GM12878 (cell line): Measurements from ENCODE around the gene CCDC71. TPM values are rescaled to one million over a fixed set of nuclear protein-coding genes. Genes with fewer than 3 reads are reported as not detected.

Experiments
- EP300 ChIP-seq, 2 experiments: fragments of 150-350 bp in 1 of 2; IDR thresholded peaks; 2 replicates each; pipeline ENCODE4 v1.6.1; 2011 to 2012; ENCODE audit warnings: low read depth in 2 of 2, low read length in 2 of 2, borderline replicate concordance in 1 of 2, improper control_type of control experiment in 1 of 2, inconsistent platforms in 1 of 2; ENCODE audit not compliant: control insufficient read depth in 1 of 2
- EZH2 ChIP-seq: IDR thresholded peaks from 2 replicates; pipeline ENCODE4 v1.6.1; 2012; ENCODE audit warnings: low read depth, mild to moderate bottlenecking, control low read depth, inconsistent platforms, low read length, borderline replicate concordance; ENCODE audit not compliant: control insufficient read depth
- JUNB ChIP-seq: IDR thresholded peaks from 2 replicates; pipeline ENCODE4 v1.6.1; 2016; ENCODE audit warnings: antibody characterized with exemption, mild to moderate bottlenecking
- LARP7 ChIP-seq: fragments of 450-650 bp; IDR thresholded peaks from 2 replicates; pipeline ENCODE4 v1.6.1; 2017; ENCODE audit warnings: mild to moderate bottlenecking
- RBBP5 ChIP-seq: fragments of 200-600 bp; sonication (generic); conservative IDR thresholded peaks from 2 replicates; pipeline ENCODE4 v1.6.1; 2016
- SMARCA5 ChIP-seq: fragments of 450-650 bp; IDR thresholded peaks from 2 replicates; pipeline ENCODE4 v1.6.1; 2017; ENCODE audit warnings: mild to moderate bottlenecking
- STAT3 ChIP-seq: IDR thresholded peaks from 2 replicates; pipeline ENCODE4 v1.6.1; 2011; ENCODE audit warnings: low read depth, low read length, improper control_type of control experiment
- ZNF24 ChIP-seq: fragments of 450-650 bp; IDR thresholded peaks from 2 replicates; pipeline ENCODE4 v1.6.1; 2017; ENCODE audit warnings: antibody characterized with exemption, mild to moderate bottlenecking
- ZZZ3 ChIP-seq: IDR thresholded peaks from 2 replicates; pipeline ENCODE4 v1.6.1; 2011; ENCODE audit warnings: low read depth; ENCODE audit not compliant: control insufficient read depth, insufficient read length
- polyA plus RNA-seq, 11 experiments: library from polyadenylated mRNA; depleted of rRNA in 4 of 11; unstranded in 6 of 11; stranded (reverse) in 5 of 11; fragments of >200 nt; fragmentation: Nextera tagmentation in 4 of 11; fragmentation: Illumina TruSeq in 1 of 11; extraction: Ambion mirVana in 4 of 11; extraction: Trizol in 1 of 11; gene quantifications; 1 replicate in 1 of 11; 2 replicates in 10 of 11; pipeline versions ENCODE4 v1.2.1 to v1.2.3, GENCODE V29; 2011 to 2016; ENCODE audit warnings: inconsistent platforms in 2 of 11, missing spikeins in 2 of 11, low read depth in 1 of 11
- total RNA-seq, 4 experiments: library from RNA; depleted of rRNA in 3 of 4; stranded (reverse); fragments of >200 nt in 3 of 4; fragmentation: Illumina TruSeq in 1 of 4; extraction: Trizol in 1 of 4; gene quantifications; 2 replicates each; pipeline versions ENCODE4 v1.2.1 to v1.2.3, GENCODE V29; 2013 to 2021
- TF ChIP-seq, protein P1 (sequence below): IDR thresholded peaks from 2 replicates; pipeline ENCODE4 v1.6.1; 2011; ENCODE audit warnings: mild to moderate bottlenecking, low read depth, low read length, moderate library complexity; ENCODE audit not compliant: insufficient replicate concordance
- TF ChIP-seq, protein P2 (sequence below): fragments of 450-650 bp; IDR thresholded peaks from 2 replicates; pipeline ENCODE4 v1.6.1; 2017; ENCODE audit warnings: borderline replicate concordance
- TF ChIP-seq, protein P3 (sequence below): fragments of 450-650 bp; IDR thresholded peaks from 2 replicates; pipeline ENCODE4 v1.6.1; 2016; ENCODE audit warnings: mild to moderate bottlenecking

Gene CCDC71
- total and polyA plus RNA-seq, 10 of the 15 experiments (the other 5 are each of a cell fraction or from before 2014, with no cell fraction given): 0.20 to 38.0 (median 16.1) TPM

DNA sequence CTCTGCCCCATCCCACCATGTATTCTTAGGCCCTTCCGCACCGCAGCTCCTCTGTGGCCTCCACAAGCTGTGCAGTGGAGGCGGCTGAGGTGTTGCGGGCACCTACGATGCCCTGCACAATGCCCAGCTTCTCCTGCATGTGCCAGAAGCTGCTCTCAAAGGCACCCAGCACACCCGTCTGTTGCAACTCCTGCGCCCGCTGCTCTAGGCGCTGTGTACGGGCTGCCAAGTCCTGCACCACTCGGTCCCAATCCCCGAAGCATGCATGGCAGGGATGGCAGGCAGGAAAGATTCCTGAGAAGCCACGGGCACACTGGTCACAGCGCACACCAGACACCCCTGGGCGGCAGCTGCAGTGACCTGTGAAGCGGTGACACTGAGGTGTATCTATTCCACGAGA is 42.4 kb downstream of the CCDC71 start (continued):
- TF ChIP-seq, protein P1, sequence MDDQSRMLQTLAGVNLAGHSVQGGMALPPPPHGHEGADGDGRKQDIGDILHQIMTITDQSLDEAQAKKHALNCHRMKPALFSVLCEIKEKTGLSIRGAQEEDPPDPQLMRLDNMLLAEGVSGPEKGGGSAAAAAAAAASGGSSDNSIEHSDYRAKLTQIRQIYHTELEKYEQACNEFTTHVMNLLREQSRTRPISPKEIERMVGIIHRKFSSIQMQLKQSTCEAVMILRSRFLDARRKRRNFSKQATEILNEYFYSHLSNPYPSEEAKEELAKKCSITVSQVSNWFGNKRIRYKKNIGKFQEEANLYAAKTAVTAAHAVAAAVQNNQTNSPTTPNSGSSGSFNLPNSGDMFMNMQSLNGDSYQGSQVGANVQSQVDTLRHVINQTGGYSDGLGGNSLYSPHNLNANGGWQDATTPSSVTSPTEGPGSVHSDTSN: no peak
- no peak for TF ChIP-seq ZNF24
- TF ChIP-seq, protein P2, sequence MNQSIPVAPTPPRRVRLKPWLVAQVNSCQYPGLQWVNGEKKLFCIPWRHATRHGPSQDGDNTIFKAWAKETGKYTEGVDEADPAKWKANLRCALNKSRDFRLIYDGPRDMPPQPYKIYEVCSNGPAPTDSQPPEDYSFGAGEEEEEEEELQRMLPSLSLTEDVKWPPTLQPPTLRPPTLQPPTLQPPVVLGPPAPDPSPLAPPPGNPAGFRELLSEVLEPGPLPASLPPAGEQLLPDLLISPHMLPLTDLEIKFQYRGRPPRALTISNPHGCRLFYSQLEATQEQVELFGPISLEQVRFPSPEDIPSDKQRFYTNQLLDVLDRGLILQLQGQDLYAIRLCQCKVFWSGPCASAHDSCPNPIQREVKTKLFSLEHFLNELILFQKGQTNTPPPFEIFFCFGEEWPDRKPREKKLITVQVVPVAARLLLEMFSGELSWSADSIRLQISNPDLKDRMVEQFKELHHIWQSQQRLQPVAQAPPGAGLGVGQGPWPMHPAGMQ: no peak
- no peak for TF ChIP-seq JUNB
- TF ChIP-seq RBBP5: no peak
- TF ChIP-seq, protein P3, sequence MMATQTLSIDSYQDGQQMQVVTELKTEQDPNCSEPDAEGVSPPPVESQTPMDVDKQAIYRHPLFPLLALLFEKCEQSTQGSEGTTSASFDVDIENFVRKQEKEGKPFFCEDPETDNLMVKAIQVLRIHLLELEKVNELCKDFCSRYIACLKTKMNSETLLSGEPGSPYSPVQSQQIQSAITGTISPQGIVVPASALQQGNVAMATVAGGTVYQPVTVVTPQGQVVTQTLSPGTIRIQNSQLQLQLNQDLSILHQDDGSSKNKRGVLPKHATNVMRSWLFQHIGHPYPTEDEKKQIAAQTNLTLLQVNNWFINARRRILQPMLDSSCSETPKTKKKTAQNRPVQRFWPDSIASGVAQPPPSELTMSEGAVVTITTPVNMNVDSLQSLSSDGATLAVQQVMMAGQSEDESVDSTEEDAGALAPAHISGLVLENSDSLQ: no peak
- TF ChIP-seq EP300 (IDR thresholded peaks at IDR 0.05; ENCODE audit: borderline replicate concordance in 1 of 2, control insufficient read depth in 1 of 2, low read depth in 2 of 2, low read length in 2 of 2): no peak
- no peak for TF ChIP-seq EZH2
- no peak for TF ChIP-seq ZZZ3
- no peak for TF ChIP-seq SMARCA5
- no peak for TF ChIP-seq LARP7
- TF ChIP-seq STAT3: no peak
